HFFc6 (cell line): ENCODE measurements around the gene NTM. TPM values are rescaled to one million over a fixed set of nuclear protein-coding genes. Genes with fewer than 3 reads are reported as not detected.
A peak's percentile ranks its signal among the peaks of the same experiment; 100 is the strongest.

Experiments
- DNase-seq: peaks from one replicate; pipeline ENCODE4 v3.0.0-alpha.2; 2018
- H3K27ac Mint-ChIP-seq: 2 replicates; pipeline ENCODE4 v1.8.0; 2020; ENCODE audit warnings: mild to moderate bottlenecking, mixed read lengths
- H3K27me3 Mint-ChIP-seq: 2 replicates; pipeline ENCODE4 v1.8.0; 2021; ENCODE audit warnings: mild to moderate bottlenecking, moderate library complexity, mixed read lengths; ENCODE audit not compliant: insufficient read depth
- H3K36me3 Mint-ChIP-seq: 2 replicates; pipeline ENCODE4 v1.8.0; 2021; ENCODE audit warnings: low read depth, mixed read lengths
- H3K4me1 Mint-ChIP-seq: 2 replicates; pipeline ENCODE4 v1.8.0; 2020; ENCODE audit warnings: low read depth, mixed read lengths
- H3K4me3 Mint-ChIP-seq: 2 replicates; pipeline ENCODE4 v1.8.0; 2020; ENCODE audit warnings: mild to moderate bottlenecking, moderate library complexity, mixed read lengths
- H3K9me3 Mint-ChIP-seq: 2 replicates; pipeline ENCODE4 v1.8.0; 2020; ENCODE audit warnings: mild to moderate bottlenecking, mixed read lengths
- CTCF ChIP-seq: fragments of 200-600 bp; sonication (generic); IDR thresholded peaks from 2 replicates; pipeline ENCODE4 v1.5.0; 2021; ENCODE audit warnings: antibody characterized with exemption, mild to moderate bottlenecking
- total RNA-seq, 6 experiments: library from RNA; stranded (reverse); fragmentation: NEBNext Ultra II Directional; extraction: Animal tissue kit (Norgen Biotek cat#: 25700); gene quantifications; 2 replicates in 1 of 6; 3 replicates in 5 of 6; pipeline ENCODE4 v1.2.3, GENCODE V29; 2021

NTM gene
- total RNA-seq, 6 experiments from 2014 or later: 18.3 to 23.6 (median 21.7) TPM

- Mint-ChIP-seq H3K27ac (no peak overlapping the region), H3K27me3 (peaks cover 2% of the 10 kb centered on the region; the same call in 1 of the 2 replicates), H3K9me3 (no peaks in the 10 kb centered on the region), H3K36me3 (no peaks in the 10 kb centered on the region), H3K4me1 (peaks cover 47% of the 10 kb centered on the region), H3K4me3 (no peak overlapping the region)
- TF ChIP-seq CTCF: no peak
- DNase-seq: no peak
Observed at GRCh38 chr11:131696690-131697089, 326.3 kb downstream of the NTM start.

GRCh38 chr11:131703311-131703710, 332.9 kb downstream of the NTM start:
- no peak overlapping the region for H3K27ac Mint-ChIP-seq
- H3K27me3 Mint-ChIP-seq: peaks cover 8% of the 10 kb centered on the region; the same call in 1 of the 2 replicates
- no peaks in the 10 kb centered on the region for H3K4me1 Mint-ChIP-seq
- TF ChIP-seq CTCF: no peak
- H3K4me3 Mint-ChIP-seq: no peak overlapping the region
- peaks cover 7% of the 10 kb centered on the region for H3K36me3 Mint-ChIP-seq
- DNase-seq: no peak
- H3K9me3 Mint-ChIP-seq: peaks cover 9% of the 10 kb centered on the region

GRCh38 chr11:131704682-131705081, 334.3 kb downstream of the NTM start:
- Mint-ChIP-seq H3K4me1 (peaks cover 3% of the 10 kb centered on the region), H3K9me3 (peaks cover 9% of the 10 kb centered on the region), H3K4me3 (no peak overlapping the region), H3K27me3 (peaks cover 8% of the 10 kb centered on the region; the same call in 1 of the 2 replicates), H3K27ac (no peak overlapping the region), H3K36me3 (peaks cover 7% of the 10 kb centered on the region)
- DNase-seq: no peak
- TF ChIP-seq CTCF: no peak

GRCh38 chr11:131710511-131710910, 340.1 kb downstream of the NTM start:
- Mint-ChIP-seq H3K27ac (no peak overlapping the region), H3K36me3 (no peaks in the 10 kb centered on the region), H3K27me3 (peaks cover 4% of the 10 kb centered on the region; the same call in 1 of the 2 replicates), H3K4me3 (no peak overlapping the region), H3K9me3 (no peaks in the 10 kb centered on the region; the same call in 1 of the 2 replicates), H3K4me1 (peaks cover 33% of the 10 kb centered on the region)
- DNase-seq: peak; percentile 40
- TF ChIP-seq CTCF: no peak

GRCh38 chr11:131712897-131713296, 342.5 kb downstream of the NTM start:
- no peak overlapping the region; the same call in 1 of the 2 replicates for H3K4me3 Mint-ChIP-seq
- no peaks in the 10 kb centered on the region; the same call in 1 of the 2 replicates for H3K9me3 Mint-ChIP-seq
- peaks cover 33% of the 10 kb centered on the region for H3K4me1 Mint-ChIP-seq
- H3K36me3 Mint-ChIP-seq: no peaks in the 10 kb centered on the region
- no peak for TF ChIP-seq CTCF
- H3K27me3 Mint-ChIP-seq: peaks cover 10% of the 10 kb centered on the region
- H3K27ac Mint-ChIP-seq: no peak overlapping the region
- no peak for DNase-seq
